HAP-1 (cell line): ENCODE data around the gene CALHM5.
"Not testable (repeated sequence)": the region's sequence is repeated elsewhere in the genome, so short reads cannot be mapped to it uniquely, and the experiment has no call there.

ENCODE experiments used
- DNase-seq, 2 experiments: peaks; one replicate each; pipeline ENCODE4 v3.0.0-alpha.2; 2016 to 2020; ENCODE audit warnings: low spot score in 2 of 2
- H3K27me3 ChIP-seq: fragments of 250-450 bp; sonication (Bioruptor Pico); 2 replicates; pipeline ENCODE4 v1.5.1; 2020; ENCODE audit warnings: low read depth, mild to moderate bottlenecking, moderate library complexity
- H3K36me3 ChIP-seq: fragments of 250-450 bp; sonication (Bioruptor Pico); replicated peaks from 2 replicates; pipeline ENCODE4 v1.5.1; 2020; ENCODE audit warnings: mild to moderate bottlenecking
- H3K4me1 ChIP-seq: fragments of 250-450 bp; sonication (Bioruptor Pico); 2 replicates; pipeline ENCODE4 v1.5.1; 2020; ENCODE audit warnings: mild to moderate bottlenecking
- H3K4me3 ChIP-seq: fragments of 250-450 bp; sonication (Bioruptor Pico); 2 replicates; pipeline ENCODE4 v1.5.1; 2020; ENCODE audit warnings: mild to moderate bottlenecking, moderate library complexity
- H3K9me3 ChIP-seq: fragments of 250-450 bp; sonication (Bioruptor Pico); 2 replicates; pipeline ENCODE4 v1.5.1; 2020; ENCODE audit warnings: mild to moderate bottlenecking, moderate library complexity
- in situ Hi-C: fragments of 300-500 bp; cut with MboI; formaldehyde crosslinking; loops from 3 replicates; pipeline ENCODE4 v1.14.3; 2020; ENCODE audit warnings: low sequenced_read_pairs, inconsistent platforms, mixed read lengths

CALHM5 gene

DNA sequence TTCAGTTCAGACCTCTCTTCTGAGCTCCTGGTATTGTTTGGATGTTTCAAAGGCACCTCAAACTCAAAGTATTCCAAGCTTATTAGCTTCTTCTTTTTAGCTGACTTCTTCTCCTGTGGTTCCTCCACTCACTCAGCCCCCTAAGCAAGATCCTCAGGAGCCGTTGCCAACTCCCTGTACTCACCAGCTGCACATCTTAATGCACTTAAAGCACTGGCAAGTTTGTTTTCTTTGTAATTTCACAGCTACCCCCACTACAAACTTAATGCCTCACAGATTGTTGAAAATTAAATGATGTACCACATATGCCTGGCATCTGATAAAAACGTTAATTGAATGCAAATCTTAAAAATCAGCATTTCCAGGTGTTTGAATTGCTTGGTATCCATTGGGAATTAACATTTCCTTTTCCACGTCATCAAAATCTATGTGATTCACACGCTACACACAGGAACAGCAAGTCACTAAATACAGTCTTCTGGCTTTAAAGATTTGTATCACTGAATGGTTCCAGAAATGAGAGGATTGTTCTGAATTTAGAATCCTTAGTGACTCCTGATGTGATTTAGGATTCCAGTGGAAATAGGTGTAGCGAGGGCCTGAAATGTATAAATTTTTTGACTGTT lies 25.8 kb upstream of the CALHM5 start:
- in situ Hi-C loops, result no loop called here
- H3K4me3 ChIP-seq, result no peak overlapping the region
- no peaks in the 10 kb centered on the region for H3K36me3 ChIP-seq
- no peaks in the 10 kb centered on the region for H3K4me1 ChIP-seq
- no peaks in the 10 kb centered on the region; the same call in 1 of the 2 replicates for H3K9me3 ChIP-seq
- no peak for DNase-seq
- peaks cover 18% of the 10 kb centered on the region for H3K27me3 ChIP-seq

DNA sequence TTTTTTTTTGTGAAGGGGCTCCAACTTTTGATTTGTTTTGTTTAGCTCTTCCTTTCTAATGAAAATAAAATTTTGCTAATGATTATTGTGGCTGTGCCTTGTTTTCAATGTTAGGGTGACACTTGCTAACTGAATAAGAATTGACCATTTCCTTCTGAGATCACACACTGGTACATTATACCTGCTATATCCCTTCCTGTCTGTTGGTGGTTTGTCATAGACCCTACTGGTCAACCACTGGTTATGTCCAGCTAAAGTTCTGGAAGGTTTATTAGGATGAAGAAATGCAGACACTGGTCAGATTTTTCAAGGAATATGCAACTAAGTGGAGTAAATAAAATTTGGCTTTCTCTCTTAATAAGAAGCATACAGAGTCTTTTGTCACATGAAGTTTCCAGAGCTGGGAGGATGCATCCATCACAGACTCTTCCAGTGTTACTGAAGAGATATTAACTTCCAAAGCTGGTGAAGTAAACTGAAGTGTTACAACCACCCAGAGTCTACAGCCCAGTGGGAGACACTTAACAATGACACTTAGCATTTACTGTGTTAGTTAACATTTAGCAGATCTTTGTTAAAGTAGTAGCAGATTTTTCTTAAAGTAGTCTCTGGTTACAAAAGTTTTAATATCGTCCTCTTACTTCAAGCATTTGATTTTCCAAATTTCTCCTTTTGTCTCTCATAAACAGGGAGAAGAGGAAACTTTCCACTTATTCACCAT lies 19.7 kb upstream of the CALHM5 start:
- DNase-seq, result no peak
- H3K9me3 ChIP-seq, result no peaks in the 10 kb centered on the region; the same call in 1 of the 2 replicates
- no peaks in the 10 kb centered on the region for H3K4me1 ChIP-seq
- H3K4me3 ChIP-seq, result no peak overlapping the region
- H3K27me3 ChIP-seq, result peaks cover 9% of the 10 kb centered on the region
- in situ Hi-C loops, result no loop called here
- H3K36me3 ChIP-seq, result no peaks in the 10 kb centered on the region

DNA sequence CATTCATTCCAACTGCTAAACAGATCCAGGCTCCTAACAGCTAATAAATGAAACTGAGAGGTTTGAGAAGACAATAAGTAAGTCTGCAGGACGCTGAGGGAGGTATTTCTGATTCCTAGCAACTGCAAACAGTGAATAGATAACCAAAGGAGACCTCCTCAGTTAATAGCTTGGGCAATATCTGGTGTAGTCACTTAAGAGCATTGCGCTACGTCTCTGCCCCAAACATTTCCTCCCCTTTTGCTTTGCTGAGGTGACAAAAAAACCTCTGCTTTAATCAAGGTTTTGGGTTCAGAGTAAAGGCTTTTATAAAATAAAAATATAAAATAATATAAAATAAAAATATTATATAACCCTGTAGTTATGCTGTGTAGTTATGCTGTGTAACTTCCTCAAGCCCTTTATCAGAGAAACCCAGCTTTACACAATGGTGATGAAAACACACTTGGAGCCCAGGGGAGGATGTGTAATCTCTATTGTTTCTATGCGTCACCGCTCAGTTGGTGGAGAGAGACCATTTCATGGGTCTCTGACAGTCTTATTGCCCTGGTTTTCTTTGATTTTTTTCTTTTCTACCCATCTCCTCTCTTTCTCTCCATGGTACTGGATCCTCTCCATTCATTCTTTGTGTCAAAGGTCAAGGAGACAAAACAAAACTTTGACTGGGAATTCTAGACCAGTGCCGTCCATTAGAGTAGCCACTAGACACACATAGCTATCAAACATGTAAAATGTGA lies 18.9 kb upstream of the CALHM5 start:
- no peak for DNase-seq
- Histone ChIP-seq H3K36me3 (no peaks in the 10 kb centered on the region), H3K4me3 (no peak overlapping the region), H3K27me3 (peaks cover 7% of the 10 kb centered on the region), H3K4me1 (no peaks in the 10 kb centered on the region), H3K9me3 (no peaks in the 10 kb centered on the region; the same call in 1 of the 2 replicates)
- in situ Hi-C loops, result no loop called here

DNA sequence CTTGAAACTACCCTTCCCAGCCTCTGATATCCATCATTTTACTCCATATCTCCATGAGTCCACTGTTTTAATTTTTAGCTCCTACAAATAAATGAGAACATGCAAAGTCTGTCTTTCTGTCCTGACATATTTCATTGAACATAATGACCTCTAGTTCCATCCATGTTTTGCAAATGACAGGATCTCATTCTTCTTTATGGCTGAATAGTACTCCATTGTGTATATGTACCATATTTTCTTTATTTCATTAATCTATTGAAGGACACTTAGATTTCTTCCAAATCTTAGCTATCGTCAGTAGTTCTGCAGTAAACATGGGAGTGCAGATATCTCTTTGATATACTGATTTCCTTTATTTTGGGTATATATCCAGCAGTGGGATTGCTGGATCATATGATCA lies 16.3 kb upstream of the CALHM5 start:
- H3K27me3 ChIP-seq, H3K9me3 ChIP-seq, H3K4me1 ChIP-seq, H3K4me3 ChIP-seq, H3K36me3 ChIP-seq, DNase-seq, in situ Hi-C loops: not testable (repeated sequence)

DNA sequence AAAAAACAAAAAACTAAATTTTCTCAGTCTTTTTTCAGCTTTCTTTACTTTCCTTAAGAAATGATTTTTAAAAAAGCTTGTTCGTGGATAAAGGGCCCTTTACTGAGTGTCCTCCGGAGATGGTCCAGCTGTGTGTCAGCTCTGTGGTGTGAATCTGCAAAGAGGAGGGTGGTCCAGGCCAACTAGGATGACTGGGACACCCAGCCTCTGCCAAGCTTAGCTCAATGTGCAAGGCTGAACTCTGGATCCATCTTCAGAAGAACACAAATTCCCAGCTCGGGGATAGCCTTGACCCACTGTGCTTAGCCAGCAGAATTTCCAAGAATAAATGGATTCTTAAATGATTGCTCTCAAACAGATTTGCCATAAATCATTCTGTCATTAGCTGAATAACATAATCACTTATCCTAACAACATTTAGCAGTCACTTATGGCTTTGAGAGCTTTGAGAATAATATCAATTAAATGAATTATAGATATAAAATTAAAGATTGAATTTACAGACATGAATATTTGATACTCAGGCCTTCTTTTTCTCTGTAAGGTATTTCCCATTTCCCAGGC lies 14.2 kb upstream of the CALHM5 start:
- Histone ChIP-seq H3K27me3 (peaks cover 7% of the 10 kb centered on the region; the same call in 1 of the 2 replicates), H3K36me3 (no peaks in the 10 kb centered on the region), H3K4me1 (no peaks in the 10 kb centered on the region), H3K9me3 (no peaks in the 10 kb centered on the region), H3K4me3 (no peak overlapping the region)
- no peak for DNase-seq
- in situ Hi-C loops, result no loop called here

DNA sequence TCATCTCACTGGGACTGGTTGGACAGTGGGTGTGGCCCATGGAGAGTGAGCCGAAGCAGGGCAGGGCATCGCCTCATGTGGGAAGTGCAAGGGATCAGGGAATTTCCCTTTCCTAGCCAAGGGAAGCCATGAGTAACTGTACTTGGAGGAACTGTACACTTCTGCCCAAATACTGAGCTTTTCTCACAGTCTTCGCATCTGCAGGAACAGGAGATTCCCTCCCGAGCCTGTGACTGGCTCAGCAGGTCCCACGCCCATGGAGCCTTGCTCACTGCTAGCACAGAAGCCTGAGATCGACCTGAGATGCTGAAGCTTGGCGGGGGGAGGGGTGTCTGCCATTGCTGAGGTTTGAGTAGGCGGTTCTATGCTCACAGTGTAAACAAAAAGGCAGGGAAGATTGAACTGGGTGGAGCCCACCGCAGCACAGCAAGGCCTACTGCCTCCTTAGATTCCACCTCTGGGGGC lies 10.4 kb upstream of the CALHM5 start:
- peak; percentile 27 to 49 for DNase-seq
- peaks cover 4% of the 10 kb centered on the region; the same call in 1 of the 2 replicates for H3K27me3 ChIP-seq
- H3K36me3 ChIP-seq, result no peaks in the 10 kb centered on the region
- H3K4me1 ChIP-seq, result no peaks in the 10 kb centered on the region
- in situ Hi-C loops, result no loop called here
- H3K9me3 ChIP-seq, result no peaks in the 10 kb centered on the region
- H3K4me3 ChIP-seq, result no peak overlapping the region

DNA sequence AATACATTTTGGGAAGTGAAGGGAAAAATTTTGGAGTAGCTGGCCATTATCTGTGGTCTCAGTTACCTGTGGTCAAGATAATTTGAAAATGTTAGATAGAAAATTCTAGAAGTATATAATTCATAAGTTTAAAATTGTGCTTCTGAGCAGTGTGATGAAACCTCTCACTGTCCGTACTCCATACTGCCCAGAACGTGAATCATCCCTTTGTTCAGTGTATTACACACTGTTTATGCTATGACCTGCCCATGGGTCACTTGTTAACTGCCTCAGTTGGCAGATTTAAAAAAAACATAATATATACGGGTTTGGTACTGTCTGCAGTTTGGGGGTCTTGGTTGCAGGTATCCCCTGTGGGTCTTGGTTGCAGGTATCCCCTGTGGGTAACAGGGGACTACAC lies 4.1 kb upstream of the CALHM5 start:
- Histone ChIP-seq H3K9me3 (no peaks in the 10 kb centered on the region), H3K36me3 (no peaks in the 10 kb centered on the region), H3K4me3 (no peak overlapping the region), H3K27me3 (0 out of 2 replicates have a peak, but pooled peaks cover 2% of the 10 kb centered on the region), H3K4me1 (peaks cover 7% of the 10 kb centered on the region)
- DNase-seq, result no peak
- in situ Hi-C loops, result no loop called here

DNA sequence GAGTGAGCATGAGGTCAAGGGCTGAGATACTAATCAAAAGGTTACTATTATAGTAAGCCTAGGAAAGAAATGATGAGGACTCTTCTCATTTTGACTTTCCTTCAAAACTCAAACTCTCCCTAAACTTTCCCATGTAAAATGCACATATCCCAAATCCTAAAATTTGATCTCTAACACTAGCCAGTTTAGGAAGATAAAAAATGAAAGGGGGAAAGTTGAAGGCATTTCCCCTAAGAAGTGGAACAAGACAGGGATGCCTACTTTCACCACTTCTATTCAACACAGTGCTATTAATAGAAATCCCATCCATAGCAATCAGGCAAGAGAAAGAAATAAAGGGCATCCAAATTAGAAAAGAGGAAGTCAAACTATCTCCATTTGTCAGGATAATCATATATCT lies 2.9 kb upstream of the CALHM5 start:
- in situ Hi-C loops, result no loop called here
- 0 out of 2 replicates have a peak, but pooled peaks cover 2% of the 10 kb centered on the region for H3K27me3 ChIP-seq
- H3K4me3 ChIP-seq, result no peak overlapping the region
- DNase-seq, result no peak
- H3K36me3 ChIP-seq, result no peaks in the 10 kb centered on the region
- H3K4me1 ChIP-seq, result peaks cover 10% of the 10 kb centered on the region
- no peaks in the 10 kb centered on the region for H3K9me3 ChIP-seq

DNA sequence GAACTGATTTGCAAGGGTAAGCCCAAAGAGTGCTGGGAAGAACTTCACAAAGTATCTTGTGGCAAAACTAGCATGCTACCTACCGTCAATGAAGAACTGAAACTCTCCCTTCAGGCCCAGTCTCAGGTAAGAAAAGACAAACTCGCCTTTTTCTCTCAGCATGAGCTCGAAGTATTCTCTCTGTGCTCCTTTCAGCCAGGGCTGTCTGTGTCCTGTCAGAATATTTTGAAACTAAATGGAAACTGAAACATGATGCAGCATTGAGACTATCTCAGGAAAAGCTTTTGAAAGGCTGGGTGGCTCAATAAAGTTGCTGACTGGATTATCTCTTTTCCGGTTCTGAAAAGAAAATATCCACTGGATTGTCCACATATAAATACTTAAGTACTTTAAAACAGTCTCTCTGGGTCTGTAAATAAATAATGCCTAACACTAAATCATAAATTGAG lies 696 bp downstream of the CALHM5 start:
- in situ Hi-C loops, result no loop called here
- no peak for DNase-seq
- Histone ChIP-seq H3K9me3 (no peaks in the 10 kb centered on the region), H3K4me1 (peaks cover 10% of the 10 kb centered on the region), H3K27me3 (peaks cover 2% of the 10 kb centered on the region; the same call in 1 of the 2 replicates), H3K36me3 (no peaks in the 10 kb centered on the region), H3K4me3 (peak overlapping the region; percentile 6; the same call in 1 of the 2 replicates)

DNA sequence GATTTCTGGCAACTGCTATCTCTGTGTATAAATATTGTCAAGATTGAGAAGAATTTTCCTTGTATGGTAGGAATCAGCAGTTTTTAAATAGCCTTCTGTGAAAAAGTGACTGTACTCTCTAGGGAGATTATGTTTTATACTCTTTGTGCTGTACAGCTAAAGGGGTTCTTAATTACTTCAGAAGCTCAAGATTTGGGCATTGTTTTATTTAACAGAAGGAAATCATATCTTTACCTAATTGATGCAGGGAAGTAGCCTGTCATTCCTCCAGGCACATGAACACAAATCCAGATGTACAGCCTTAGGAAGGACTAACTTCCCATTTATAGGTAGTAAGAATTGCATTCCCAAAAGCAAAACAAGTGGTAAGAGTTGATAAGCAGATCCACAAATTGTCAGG lies 1.3 kb downstream of the CALHM5 start:
- peaks cover 10% of the 10 kb centered on the region for H3K4me1 ChIP-seq
- no peaks in the 10 kb centered on the region for H3K36me3 ChIP-seq
- peaks cover 8% of the 10 kb centered on the region for H3K27me3 ChIP-seq
- no peak for DNase-seq
- no peaks in the 10 kb centered on the region for H3K9me3 ChIP-seq
- H3K4me3 ChIP-seq, result no peak overlapping the region
- in situ Hi-C loops, result no loop called here

DNA sequence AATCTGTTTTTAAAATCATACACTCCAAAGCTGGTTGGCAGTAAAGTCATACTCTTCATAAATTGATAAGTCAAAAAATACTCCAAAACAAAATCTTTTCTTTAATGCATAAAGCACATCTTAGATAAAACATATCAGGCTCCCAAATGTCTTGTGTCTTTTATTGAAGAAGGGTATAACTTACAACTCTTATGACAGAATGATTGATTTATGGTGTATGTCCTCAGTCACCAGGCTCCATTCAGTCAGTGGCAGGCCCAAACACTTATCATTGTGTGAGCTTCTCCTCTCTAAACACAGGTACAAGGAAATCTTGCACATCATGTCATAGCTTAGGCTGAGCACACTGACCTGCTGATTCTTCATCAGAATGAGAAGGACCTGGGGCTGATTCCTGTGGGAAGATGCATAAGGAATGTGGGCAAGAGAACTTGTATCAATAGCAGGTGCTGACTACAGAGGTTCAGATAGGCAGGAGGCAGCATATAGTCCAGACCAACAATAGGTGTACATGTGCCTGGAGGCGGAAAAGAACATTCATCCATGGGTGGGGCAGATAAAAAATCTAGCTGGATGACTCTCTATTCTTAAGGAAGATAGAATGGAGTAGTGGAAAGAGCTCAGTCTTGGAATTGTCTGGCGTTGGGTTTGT lies 1.9 kb downstream of the CALHM5 start:
- in situ Hi-C loops, result no loop called here
- Histone ChIP-seq H3K27me3 (peaks cover 12% of the 10 kb centered on the region), H3K36me3 (no peaks in the 10 kb centered on the region), H3K9me3 (no peaks in the 10 kb centered on the region), H3K4me3 (no peak overlapping the region), H3K4me1 (peaks cover 10% of the 10 kb centered on the region)
- DNase-seq, result no peak

DNA sequence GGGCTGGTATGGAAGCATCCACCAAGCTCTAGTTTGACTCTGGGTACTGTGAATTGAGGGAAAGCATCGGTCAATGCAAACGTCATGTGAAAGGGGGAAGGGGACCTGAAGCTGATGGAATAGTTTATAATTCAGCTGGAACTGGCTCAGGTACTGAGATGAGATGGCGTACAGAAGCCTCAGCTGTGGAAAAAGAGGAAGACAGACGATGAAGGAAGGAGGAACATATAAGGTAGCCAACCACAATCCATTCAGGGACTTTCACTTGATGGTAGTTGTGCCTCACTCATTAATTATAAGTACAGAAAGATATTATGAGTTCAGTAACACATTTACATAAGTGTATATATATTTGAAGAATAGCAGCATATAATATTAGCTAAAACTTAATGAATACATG lies 2.7 kb downstream of the CALHM5 start:
- H3K27me3 ChIP-seq, result peaks cover 12% of the 10 kb centered on the region
- H3K36me3 ChIP-seq, result no peaks in the 10 kb centered on the region
- DNase-seq, result no peak
- in situ Hi-C loops, result no loop called here
- H3K9me3 ChIP-seq, result no peaks in the 10 kb centered on the region
- peaks cover 10% of the 10 kb centered on the region for H3K4me1 ChIP-seq
- H3K4me3 ChIP-seq, result no peak overlapping the region

DNA sequence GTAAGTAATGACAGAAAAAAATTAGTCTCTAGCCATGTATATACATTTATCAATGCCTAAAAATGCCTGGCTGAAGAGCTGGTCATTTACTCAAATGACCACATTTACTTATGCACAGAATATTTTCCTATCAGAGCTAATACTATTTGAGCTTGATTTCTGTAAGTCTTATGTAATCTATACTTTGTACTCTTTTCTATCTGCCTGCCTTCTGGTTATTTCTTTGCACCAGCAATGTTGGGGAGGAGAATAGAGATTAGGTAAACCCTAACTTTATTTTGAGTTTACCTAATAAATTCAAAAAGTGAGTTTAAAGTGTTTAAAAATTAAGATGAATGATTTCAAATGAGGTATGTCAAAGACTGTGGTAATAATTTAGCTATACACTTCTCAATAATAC lies 3.7 kb downstream of the CALHM5 start:
- in situ Hi-C loops, result no loop called here
- H3K4me3 ChIP-seq, result no peak overlapping the region
- DNase-seq, result no peak
- H3K36me3 ChIP-seq, result no peaks in the 10 kb centered on the region
- H3K27me3 ChIP-seq, result peaks cover 10% of the 10 kb centered on the region
- H3K4me1 ChIP-seq, result peaks cover 10% of the 10 kb centered on the region
- H3K9me3 ChIP-seq, result no peaks in the 10 kb centered on the region
